Mucosa of rectum (tissue), 2 donors: ENCODE results near the gene URB1.
"Not testable (repeated sequence)": the region's sequence is repeated elsewhere in the genome, so short reads cannot be mapped to it uniquely, and the experiment has no call there.

Experiments
- H3K27ac ChIP-seq, 2 donors: one replicate each; pipeline ENCODE4 v1.7.0; 2013; ENCODE audit warnings: inconsistent platforms in 2 of 2, low read depth in 2 of 2, low read length in 2 of 2
- H3K27me3 ChIP-seq, 2 donors: one replicate each; pipeline ENCODE4 v1.7.0; 2013; ENCODE audit warnings: low read length in 2 of 2; ENCODE audit not compliant: control insufficient read depth in 2 of 2, insufficient read depth in 2 of 2
- H3K36me3 ChIP-seq, 2 donors: one replicate each; pipeline ENCODE4 v1.7.0; 2013; ENCODE audit warnings: low read length in 2 of 2; ENCODE audit not compliant: control insufficient read depth in 2 of 2, insufficient read depth in 2 of 2
- H3K4me1 ChIP-seq, 2 donors: one replicate each; pipeline ENCODE4 v1.7.0; 2013; ENCODE audit warnings: low read length in 2 of 2, mild to moderate bottlenecking in 1 of 2; ENCODE audit not compliant: control insufficient read depth in 2 of 2, insufficient read depth in 2 of 2
- H3K4me3 ChIP-seq, 2 donors: one replicate each; pipeline ENCODE4 v1.7.0; 2013; ENCODE audit warnings: low read length in 2 of 2
- H3K9ac ChIP-seq, 2 donors: one replicate each; pipeline ENCODE4 v1.7.0; 2013; ENCODE audit warnings: low read length in 2 of 2, low read depth in 1 of 2, mild to moderate bottlenecking in 1 of 2
- H3K9me3 ChIP-seq, 2 donors: one replicate each; pipeline ENCODE4 v1.7.0; 2013; ENCODE audit warnings: low read length in 2 of 2; ENCODE audit not compliant: control insufficient read depth in 2 of 2
- donor health status: healthy.
- donor health status: Normal muscosa, but diverticular disease.

URB1 gene

GRCh38 chr21:32312326-32312725, 80.5 kb downstream of the URB1 start:
- Histone ChIP-seq H3K9ac (no peak overlapping the region), H3K27me3 (no peaks in the 10 kb centered on the region), H3K4me3 (no peak overlapping the region), H3K4me1 (no peaks in the 10 kb centered on the region), H3K36me3 (peaks cover 36% of the 10 kb centered on the region in 2 donors), H3K9me3 (no peaks in the 10 kb centered on the region), H3K27ac (no peak overlapping the region)

- Histone ChIP-seq H3K9ac (no peak overlapping the region), H3K27me3 (no peaks in the 10 kb centered on the region), H3K4me3 (no peak overlapping the region), H3K4me1 (no peaks in the 10 kb centered on the region), H3K27ac (no peak overlapping the region), H3K36me3 (peaks cover 29 to 32% of the 10 kb centered on the region in 2 donors), H3K9me3 (no peaks in the 10 kb centered on the region)
These were observed 81.2 kb downstream of the URB1 start for GRCh38 chr21:32311621-32312020.

DNA sequence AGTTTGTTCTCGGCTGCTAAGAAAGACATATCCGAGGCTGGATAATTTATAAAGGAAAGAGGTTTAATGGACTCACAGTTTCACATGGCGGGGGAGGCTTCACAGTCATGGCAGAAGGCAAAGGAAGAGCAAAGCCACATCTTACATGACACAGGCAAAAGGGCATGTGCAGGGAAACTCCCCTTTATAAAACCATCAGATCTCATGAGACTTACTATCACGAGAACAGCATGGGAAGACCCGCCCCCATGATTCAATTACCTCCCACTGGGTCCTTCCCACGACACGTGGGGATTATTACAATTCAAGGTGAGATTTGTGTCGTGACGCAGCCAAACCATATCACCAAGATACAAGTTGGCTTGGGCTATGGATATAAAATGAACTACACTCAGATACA, 81.8 kb downstream of the URB1 start:
- not testable (repeated sequence) for H3K27me3 ChIP-seq, H3K9me3 ChIP-seq, H3K27ac ChIP-seq, H3K4me3 ChIP-seq, H3K4me1 ChIP-seq, H3K9ac ChIP-seq
- peaks cover 22 to 29% of the 10 kb centered on the region in 2 donors for H3K36me3 ChIP-seq

DNA sequence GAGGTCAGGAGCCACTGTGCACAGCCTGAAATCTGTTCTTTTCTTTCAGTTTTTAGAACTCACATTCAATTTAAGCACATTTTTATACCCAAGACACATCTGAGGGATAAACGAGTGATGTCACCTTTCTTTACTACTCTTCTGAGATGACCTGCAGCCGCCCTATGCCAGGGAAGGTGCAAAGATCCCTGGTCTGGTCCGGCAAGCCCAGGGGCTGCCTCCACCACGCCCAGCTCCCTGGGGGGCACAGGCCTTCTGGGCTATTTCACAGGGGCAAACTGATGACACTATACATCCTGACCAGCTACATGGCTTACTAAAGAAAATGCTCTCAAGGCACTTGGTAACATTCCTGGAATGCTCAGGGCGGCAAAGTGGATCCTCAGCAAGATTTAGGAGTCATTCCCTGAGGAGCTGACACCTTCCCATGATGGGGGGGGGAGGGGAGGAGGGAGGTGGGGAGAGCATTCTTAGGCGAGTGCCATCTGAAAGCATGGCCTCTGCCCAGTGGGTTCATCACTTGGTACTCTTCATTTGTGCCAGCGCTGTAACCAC, 82.8 kb downstream of the URB1 start:
- H3K27me3 ChIP-seq: no peaks in the 10 kb centered on the region
- no peak overlapping the region for H3K27ac ChIP-seq
- H3K36me3 ChIP-seq: peaks cover 18 to 23% of the 10 kb centered on the region in 2 donors
- no peak overlapping the region for H3K9ac ChIP-seq
- no peaks in the 10 kb centered on the region for H3K4me1 ChIP-seq
- no peaks in the 10 kb centered on the region for H3K9me3 ChIP-seq
- H3K4me3 ChIP-seq: no peak overlapping the region

GRCh38 chr21:32308696-32309095, 84.1 kb downstream of the URB1 start:
- no peak overlapping the region for H3K27ac ChIP-seq
- H3K9me3 ChIP-seq: no peaks in the 10 kb centered on the region
- H3K27me3 ChIP-seq: no peaks in the 10 kb centered on the region
- peaks cover 12 to 16% of the 10 kb centered on the region in 2 donors for H3K36me3 ChIP-seq
- no peak overlapping the region for H3K4me3 ChIP-seq
- H3K4me1 ChIP-seq: no peaks in the 10 kb centered on the region
- H3K9ac ChIP-seq: no peak overlapping the region

- Histone ChIP-seq H3K9ac (no peak overlapping the region), H3K4me3 (no peak overlapping the region), H3K27ac (no peak overlapping the region), H3K36me3 (peaks cover 7 to 11% of the 10 kb centered on the region in 2 donors), H3K27me3 (no peaks in the 10 kb centered on the region), H3K9me3 (no peaks in the 10 kb centered on the region), H3K4me1 (no peaks in the 10 kb centered on the region)
These were observed 85.1 kb downstream of the URB1 start for GRCh38 chr21:32307706-32308105.

DNA sequence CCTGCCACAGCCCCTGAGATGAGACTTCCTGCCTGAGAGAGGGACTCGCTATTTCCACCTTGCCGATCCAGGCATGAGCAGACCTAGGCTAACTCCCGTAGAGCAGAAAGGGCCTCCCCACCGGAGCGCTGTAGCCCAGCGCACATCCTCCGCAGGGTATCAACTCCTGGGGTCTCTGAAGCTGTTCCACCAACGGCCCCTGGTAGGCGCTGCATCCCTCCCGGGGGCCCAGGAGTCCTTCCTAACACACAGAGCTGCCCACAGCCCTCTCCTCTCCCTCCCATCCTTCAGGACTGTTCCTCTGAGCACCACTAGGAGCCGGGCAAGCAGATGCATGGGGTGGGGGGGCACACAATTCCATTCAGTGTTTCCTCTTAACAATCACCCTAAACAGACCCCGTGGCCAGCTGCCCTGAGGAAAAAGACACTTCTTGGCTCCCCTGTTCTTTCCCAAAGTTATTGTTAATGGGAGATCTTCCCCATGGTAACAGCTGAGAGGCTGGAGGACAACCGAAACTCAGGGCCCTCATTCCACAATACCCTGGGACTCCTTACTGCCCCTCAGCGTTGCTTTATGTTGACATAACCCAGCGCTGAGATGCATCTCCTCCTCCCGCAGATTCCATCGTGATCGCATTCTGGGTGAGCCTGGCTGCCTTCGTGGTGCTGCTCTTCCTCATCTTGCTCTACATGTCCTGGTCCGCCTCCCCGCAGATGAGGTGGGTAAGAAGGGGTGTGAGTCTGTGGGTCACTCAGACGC, 86.6 kb downstream of the URB1 start:
- no peak overlapping the region for H3K9ac ChIP-seq

GRCh38 chr21:32304998-32305397, 87.8 kb downstream of the URB1 start:
- Histone ChIP-seq H3K27me3 (no peaks in the 10 kb centered on the region), H3K27ac (no peak overlapping the region), H3K9me3 (no peaks in the 10 kb centered on the region), H3K4me3 (no peak overlapping the region), H3K4me1 (no peaks in the 10 kb centered on the region), H3K36me3 (peaks cover 2 to 6% of the 10 kb centered on the region in 2 donors), H3K9ac (no peak overlapping the region)

More for the DNA sequence above, 86.6 kb downstream of the URB1 start:
- H3K4me1 ChIP-seq: no peaks in the 10 kb centered on the region
- H3K27ac ChIP-seq: no peak overlapping the region
- H3K9me3 ChIP-seq: no peaks in the 10 kb centered on the region
- H3K27me3 ChIP-seq: no peaks in the 10 kb centered on the region
- no peak overlapping the region for H3K4me3 ChIP-seq
- peaks cover 2 to 6% of the 10 kb centered on the region in 2 donors for H3K36me3 ChIP-seq

DNA sequence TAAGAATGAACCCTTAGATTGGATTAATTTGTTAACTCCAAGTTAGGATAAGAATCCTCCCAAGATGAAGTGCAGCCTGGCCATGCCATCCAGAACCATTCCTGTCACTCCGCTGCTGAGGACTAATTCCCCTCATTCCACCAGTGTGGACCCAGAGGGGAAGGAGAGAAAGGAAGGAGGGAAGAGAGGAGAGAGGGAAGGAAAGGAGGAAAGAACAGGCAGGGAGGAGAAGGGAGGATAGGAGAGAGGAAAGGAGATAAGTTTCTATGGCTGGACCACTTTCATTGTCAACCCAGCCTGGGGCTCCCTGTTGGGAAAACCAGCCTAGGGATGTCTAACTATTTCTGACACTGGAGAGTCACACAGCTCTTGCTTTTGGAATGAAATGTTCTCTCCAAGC, 89.4 kb downstream of the URB1 start:
- Histone ChIP-seq H3K27ac (no peak overlapping the region), H3K9ac (no peak overlapping the region), H3K27me3 (no peaks in the 10 kb centered on the region), H3K4me1 (no peaks in the 10 kb centered on the region), H3K9me3 (no peaks in the 10 kb centered on the region), H3K4me3 (no peak overlapping the region), H3K36me3 (peaks cover 0 to 6% of the 10 kb centered on the region in 2 donors)

DNA sequence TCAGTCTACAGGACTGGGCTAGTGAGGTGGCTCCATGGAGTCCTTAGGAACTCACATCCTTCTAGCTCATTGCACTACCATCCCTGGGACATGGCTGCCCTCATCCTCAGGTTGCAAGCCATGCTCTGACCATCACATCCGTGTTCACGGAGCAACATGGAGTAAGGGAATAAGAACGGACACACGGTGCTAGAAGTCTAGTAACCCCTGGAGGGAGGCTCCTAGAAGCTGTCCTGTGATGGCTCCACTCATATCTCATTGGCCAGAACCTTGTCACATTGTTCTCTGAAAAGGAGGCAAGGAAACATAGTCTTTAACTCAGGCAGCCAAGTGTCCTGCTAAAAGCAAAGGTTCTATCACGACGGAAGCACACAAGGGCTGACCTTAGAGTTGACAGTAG, 90.3 kb downstream of the URB1 start:
- no peaks in the 10 kb centered on the region for H3K4me1 ChIP-seq
- H3K9me3 ChIP-seq: no peaks in the 10 kb centered on the region
- H3K36me3 ChIP-seq: peaks cover 0 to 6% of the 10 kb centered on the region in 2 donors
- H3K27me3 ChIP-seq: no peaks in the 10 kb centered on the region
- no peak overlapping the region for H3K9ac ChIP-seq
- no peak overlapping the region for H3K27ac ChIP-seq
- no peak overlapping the region for H3K4me3 ChIP-seq
